DMS114 treated with DMSO at 0.1 percent for 48 hours (cell line): ENCODE measurements around the gene HCRTR1.

Experiments used
- DNase-seq: peaks from one replicate; lab custom pipeline; 2025; ENCODE audit not compliant: unreplicated experiment; lab: John Stamatoyannopoulos, UW

HCRTR1 gene

GRCh38 chr1:31596737-31597097 lies 20.8 kb upstream of the HCRTR1 start:
- no peak for DNase-seq

GRCh38 chr1:31598980-31599379 lies 18.5 kb upstream of the HCRTR1 start:
- no peak for DNase-seq

- DNase-seq, result no peak
Measured at GRCh38 chr1:31600641-31601040, 16.8 kb upstream of the HCRTR1 start.

DNA sequence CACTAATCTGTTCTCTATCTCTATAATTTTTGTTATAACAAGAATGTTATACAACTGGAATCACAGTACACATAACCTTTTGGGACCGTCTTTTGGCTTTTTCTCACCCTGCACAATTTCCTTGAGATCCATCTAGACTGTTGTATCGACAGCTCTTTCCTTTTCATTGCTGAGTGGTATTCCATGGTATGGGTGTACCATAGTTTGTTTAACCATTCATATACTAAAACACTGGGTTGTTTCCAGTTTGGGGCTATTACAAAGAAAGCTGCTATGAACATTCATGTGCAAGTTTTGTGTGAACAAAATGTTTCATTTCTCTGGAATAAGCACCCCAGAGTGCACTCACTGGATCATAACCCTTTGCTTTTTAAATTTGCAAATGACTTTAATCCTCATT lies 15.4 kb upstream of the HCRTR1 start:
- DNase-seq, result no peak

DNA sequence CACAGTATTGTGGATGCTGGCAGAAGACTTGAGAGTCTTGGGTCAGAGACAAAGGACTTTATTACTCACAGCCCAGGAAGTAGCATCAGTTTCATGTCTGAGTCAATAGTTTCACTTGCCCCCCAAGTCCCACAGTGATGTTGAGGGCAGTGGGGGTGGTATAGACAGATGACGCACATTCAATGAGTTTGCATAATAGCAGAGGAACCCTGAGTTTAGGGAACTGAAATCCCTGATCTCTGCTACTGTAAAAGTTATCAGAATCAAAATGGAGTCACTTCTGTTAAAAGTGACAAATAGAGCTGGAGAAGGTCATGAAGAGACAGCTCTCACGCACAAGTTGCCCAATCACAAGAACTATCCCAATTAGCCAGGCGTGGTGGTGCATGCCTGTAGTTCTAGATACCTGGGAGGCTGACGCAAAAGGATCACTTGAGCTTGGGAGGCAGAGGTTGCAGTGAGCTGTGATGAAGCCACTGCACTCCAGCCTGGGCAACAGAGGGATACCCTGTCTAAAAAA lies 11.5 kb upstream of the HCRTR1 start:
- no peak for DNase-seq

DNA sequence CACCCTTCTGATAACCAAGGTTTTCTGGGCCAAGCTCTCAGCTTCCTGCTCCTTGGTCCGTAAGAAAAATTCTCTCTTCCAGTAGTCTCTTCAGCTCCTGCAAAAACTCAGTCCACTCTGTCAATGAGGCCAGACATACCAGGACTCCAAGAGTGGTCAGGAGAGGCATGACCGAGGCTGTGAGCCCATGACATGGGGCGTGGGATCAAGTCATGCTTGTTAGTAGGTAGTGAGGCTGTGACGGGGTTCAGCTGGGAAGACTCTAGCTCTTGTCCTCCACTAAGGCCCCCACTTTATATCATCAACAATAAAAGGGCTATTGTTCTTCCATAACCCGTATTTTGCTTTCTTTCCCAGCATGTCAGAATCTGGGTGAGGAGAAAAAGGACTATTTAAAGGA lies 10.1 kb upstream of the HCRTR1 start:
- no peak for DNase-seq

DNA sequence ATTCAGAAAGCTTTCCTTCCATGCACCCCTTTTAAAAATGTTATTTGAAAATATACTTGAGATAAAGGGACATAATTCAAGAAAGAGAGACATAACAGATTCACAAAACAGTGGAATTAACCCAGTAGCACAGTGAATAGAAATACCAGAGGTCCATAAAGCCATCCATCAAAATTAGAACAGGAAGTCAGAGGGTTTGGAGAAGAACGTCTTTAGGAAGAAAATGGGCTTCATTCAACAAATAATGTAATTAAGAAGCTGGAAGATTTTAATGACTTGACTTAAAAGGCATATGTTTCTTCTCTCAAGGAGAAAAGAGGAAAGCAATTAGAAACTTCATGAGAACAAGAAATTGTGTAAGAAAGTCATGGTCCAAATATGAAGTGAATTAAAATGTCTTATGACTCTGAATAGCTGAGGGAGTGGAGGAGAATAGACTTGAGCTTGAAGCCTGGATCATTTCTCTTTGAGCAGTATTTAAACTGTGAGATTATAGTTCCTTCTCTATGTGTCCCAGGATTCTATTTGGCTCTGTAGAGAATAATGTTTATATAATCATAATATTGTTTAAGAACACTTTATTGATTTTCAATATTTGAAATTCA lies 7.9 kb upstream of the HCRTR1 start:
- DNase-seq, result no peak

- no peak for DNase-seq
Measured at GRCh38 chr1:31614414-31615005, 3.0 kb upstream of the HCRTR1 start.

GRCh38 chr1:31615414-31615813 lies 2.1 kb upstream of the HCRTR1 start:
- DNase-seq, result no peak

DNA sequence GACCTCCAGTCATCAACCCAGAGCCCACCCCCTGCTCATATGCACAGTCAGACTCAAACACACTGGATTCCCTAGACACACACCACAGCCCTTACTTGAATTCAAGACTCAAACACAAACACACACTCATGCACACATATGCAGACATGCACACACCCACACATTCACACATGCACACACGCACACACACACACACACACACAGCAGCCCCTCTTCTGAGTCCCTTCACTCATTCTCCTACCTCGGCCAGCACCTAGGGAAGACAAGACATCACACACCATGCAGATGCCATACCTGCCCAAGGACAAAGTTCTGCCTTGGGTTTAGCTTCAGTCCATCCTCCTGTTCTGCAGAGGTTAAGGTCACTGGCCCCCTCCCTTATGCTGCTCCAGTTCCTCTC lies 1.6 kb upstream of the HCRTR1 start:
- no peak for DNase-seq

DNA sequence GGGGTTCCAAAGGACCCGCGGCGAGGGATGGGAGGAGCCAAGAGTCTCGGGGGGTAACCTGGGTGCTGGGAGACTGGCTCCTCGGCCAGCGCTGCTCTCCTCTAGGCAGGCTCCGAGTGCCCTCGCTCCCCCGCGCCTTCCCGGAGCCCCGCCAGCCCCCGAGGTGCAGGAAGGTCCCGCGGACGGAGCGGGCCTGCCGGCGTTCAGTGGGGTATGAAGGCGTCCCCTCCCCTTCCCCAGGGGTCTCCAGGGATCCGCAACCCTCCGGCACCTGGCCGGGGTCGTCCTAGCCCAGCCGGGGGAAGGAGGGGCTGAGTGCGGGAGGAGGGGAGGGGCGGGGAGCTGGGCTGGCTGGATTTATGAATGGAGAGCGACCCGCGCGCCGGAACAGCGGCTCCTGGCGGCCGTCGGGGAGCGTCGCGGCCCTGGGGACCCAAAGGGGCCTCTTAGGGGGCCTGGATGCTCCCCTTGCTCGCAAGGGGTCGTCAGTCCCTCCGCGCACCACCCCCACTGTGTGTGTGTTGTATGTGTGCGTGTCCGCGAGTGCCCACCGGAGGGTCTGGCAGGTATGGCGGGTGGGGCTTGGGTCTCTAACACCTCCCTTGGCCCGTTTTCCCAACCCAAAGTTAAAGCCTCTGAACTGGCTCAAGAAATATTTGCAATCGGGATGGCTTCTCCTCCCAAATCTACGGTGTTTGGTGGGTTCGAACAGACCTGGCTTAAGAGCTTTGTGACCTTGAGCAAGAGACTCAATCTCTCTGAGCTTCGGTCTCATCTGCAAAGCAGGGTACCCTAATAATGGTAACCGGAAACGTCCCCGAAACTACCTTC lies 642 bp downstream of the HCRTR1 start:
- DNase-seq, result peak; percentile 27

DNA sequence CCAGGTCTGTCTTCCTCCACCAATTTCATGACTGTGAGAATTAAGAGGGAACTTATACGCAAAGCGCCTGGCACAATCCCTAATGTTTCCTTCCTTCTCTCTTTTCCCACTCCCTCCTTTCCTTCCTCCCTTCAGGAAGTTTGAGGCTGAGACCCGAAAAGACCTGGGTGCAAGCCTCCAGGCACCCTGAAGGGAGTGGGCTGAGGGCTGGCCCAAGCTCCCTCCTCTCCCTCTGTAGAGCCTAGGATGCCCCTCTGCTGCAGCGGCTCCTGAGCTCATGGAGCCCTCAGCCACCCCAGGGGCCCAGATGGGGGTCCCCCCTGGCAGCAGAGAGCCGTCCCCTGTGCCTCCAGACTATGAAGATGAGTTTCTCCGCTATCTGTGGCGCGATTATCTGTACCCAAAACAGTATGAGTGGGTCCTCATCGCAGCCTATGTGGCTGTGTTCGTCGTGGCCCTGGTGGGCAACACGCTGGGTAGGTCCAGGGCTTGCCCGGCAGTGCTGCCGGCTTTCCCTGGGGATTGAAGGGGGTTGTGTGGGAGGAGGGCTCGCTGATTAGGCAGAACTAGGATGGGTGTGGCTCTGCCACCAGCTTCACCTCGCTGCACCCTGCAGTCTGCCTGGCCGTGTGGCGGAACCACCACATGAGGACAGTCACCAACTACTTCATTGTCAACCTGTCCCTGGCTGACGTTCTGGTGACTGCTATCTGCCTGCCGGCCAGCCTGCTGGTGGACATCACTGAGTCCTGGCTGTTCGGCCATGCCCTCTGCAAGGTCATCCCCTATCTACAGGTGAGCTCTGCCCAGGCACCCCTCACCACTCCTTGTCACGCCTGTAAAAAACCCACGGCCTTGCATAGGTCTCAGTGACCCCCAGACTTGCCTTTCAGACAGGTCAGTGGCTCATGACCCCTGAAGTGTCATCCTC lies 1.7 kb downstream of the HCRTR1 start:
- no peak for DNase-seq

DNA sequence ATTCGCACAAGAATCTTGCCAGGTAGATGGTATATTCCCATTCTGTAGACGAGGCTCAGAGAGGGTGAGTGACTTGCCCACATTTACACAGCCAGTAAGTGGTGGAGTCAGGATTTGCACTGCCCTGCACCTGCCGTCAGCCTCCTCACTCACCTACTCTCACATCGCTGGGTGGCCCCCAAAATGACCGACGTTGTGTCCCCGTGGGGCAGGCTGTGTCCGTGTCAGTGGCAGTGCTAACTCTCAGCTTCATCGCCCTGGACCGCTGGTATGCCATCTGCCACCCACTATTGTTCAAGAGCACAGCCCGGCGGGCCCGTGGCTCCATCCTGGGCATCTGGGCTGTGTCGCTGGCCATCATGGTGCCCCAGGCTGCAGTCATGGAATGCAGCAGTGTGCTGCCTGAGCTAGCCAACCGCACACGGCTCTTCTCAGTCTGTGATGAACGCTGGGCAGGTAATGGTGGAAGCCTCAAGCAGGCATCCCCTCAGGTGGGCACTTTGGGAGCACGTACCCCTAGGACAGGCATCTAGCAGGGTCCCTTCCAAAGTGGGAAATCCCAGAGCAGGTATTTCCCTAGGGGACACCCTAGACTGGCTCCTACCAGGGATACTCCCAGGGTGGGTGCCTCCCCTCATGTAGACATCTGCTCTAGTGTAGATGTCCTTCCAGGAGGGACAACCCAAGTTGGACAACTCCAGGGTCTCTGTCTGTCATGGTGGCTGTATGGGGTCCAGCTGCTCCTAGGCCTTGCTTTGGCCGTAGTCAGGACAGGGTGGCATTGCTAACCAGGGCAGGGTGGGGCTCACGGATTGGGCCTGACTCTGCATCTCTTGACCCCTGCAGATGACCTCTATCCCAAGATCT lies 3.4 kb downstream of the HCRTR1 start:
- no peak for DNase-seq

GRCh38 chr1:31621498-31621820 lies 4.0 kb downstream of the HCRTR1 start:
- no peak for DNase-seq

DNA sequence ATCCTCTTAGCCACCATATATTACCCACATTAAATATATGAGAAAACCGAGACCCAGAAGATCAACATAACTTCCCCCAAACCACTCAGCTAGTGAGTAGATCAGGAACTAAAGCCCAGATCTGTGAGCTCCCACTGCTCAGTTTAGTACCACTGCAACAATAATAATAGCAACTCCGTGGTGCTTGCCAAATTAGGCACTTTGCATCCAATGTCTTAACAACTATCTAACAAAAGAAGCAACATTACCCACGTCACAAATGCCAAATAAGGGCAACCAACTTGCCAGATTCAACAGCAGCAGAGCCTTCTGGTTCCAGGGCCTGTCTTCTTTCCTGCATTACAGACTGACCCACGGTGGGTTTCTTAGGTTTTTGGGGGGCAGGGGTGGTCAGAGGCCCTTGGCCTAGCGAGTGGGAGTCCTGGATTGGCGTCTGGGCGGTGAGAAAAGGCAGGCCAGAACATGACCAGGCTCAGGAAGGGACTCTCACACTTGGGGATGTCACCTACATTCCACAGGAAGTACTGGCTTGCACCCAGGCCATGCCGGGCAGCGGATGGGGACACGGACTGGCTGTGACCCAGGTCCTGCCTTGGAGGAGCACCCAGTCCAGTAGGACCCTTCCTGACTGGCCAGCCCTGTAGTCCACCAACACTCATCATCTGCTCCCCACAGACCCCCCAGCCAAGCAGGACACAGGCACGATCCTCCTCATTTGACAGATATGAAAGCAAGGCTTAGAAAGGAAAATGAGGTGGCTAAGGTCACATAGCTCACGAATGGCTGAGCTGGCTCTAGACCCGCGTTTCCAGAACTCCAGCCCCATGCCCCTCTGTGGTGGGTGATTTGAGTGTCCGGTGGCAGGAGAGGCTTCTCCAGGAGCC lies 4.6 kb downstream of the HCRTR1 start:
- no peak for DNase-seq

GRCh38 chr1:31623365-31623764 lies 5.9 kb downstream of the HCRTR1 start:
- DNase-seq, result no peak

DNA sequence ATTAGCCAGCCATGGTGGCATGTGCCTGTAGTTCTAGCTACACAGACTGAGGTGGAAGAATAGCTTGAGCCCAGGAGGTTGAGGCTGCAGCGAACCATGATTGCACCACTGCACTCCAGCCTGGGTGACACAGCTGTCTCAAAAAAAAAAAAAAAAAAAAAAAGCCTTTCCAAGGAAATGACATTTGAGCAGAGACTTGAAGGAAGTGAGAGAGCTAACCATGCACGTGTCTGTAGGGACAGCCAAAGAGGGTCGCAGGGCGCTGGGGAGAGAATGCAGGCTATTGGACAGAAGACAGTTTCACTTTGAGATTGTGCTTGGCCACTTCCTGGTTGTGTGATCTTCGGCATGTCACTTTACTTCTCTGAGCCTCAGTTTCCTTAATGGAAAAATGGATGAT lies 6.8 kb downstream of the HCRTR1 start:
- DNase-seq, result no peak

DNA sequence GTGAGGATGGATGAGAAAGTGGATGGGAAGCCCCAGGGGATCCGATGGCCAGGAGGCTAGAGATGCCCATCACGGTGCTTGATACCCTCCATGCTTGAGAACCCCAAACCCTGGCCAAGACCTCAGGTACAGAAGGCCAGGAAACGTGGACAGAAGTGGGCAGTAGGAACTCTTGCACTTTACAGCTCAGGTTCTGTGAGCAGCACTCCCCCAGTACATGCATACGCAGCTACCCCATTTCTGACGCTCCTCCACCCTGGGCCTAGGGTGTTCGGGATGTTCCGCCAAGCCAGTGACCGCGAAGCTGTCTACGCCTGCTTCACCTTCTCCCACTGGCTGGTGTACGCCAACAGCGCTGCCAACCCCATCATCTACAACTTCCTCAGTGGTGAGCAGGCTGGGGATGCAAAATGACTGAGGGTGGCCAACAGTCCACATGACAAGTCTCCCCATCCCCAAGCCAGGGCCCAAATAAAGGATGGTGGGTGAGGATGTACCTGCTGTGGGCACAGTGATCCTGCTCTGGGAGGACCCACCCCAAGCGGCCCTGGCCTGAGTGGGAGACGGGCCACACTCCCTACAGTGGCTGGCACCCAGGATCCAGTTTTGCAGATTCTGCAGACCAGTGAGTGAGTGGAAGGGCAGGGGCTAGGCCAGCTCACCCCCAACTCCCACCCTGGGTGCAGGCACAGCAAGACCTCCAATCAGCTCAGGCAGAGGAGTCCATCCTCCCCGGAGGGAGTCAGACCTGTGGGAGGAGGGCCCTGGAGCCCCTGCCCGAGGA lies 7.4 kb downstream of the HCRTR1 start:
- DNase-seq, result no peak
